SIG-M5 treated with dmso at 0.1 percent for 504 hours (cell line): ENCODE results near the gene BRMS1.
"Not testable (repeated sequence)": the region's sequence is repeated elsewhere in the genome, so short reads cannot be mapped to it uniquely, and the experiment has no call there.

Experiments used
- DNase-seq: peaks from one replicate; lab custom pipeline; 2025; ENCODE audit not compliant: unreplicated experiment; lab: John Stamatoyannopoulos, UW

BRMS1 gene, protein sequence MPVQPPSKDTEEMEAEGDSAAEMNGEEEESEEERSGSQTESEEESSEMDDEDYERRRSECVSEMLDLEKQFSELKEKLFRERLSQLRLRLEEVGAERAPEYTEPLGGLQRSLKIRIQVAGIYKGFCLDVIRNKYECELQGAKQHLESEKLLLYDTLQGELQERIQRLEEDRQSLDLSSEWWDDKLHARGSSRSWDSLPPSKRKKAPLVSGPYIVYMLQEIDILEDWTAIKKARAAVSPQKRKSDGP

DNA sequence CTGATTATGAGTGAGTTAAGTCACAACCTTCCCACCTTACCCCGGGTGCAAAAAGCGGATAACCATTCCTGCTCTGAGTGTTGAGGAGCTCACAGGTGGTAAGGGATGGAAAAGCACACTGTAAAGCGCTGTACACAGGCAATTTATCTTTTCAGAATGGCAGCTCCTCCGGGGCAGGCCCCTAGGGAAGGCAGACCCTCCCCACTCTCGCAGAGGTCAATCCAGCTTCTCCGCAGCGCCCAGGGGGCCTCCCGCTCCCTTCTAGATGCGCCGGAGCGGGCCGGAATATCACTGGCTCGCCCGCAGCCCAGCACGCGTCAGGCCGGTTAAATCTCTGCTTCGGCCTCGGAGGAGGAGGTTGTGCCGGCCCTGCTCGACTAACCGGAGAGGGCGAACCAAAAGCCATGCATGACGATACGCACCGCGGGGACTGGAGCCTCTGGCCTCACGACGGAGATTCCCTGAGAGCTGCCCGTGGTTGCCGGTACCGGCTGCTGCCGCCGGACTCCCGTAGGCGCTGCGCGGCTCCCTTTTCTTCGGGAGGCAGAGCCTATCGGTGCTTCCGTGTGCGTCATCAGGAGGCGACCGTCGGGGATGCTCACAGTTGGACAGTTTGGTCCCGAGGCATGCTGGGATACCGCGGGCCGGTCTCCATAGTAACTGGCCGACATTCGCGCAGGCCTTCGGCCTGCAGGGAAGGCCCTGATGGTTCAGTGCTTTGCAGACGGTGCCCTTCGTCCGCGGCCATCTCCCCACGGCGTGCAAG, at the start of gene BRMS1:
Gene BRMS1, minus strand, starts transcription at position 555 of the 766 bp plus-strand sequence. CDS start 2,870 bp downstream, outside the sequence.
- DNase-seq: peak; percentile 90

DNA sequence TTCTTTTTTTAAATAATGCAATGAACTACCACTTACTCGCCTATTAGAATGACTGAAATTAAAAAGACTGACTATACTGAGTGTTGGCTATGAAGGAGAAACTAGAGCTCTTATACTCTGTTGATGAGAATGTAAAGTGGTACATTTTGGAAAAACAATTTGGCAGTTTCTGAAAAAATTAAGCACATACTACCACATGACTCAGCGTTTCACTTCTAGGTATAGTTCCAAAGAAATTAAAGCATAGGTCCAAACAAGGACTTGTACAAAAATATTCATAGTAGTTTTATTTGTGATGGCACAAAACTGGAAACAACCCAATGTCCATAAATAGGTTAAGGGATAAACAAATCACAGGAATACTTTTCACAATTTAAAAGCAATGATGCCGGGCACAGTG, 49.0 kb upstream of the BRMS1 start:
- no peak for DNase-seq

DNA sequence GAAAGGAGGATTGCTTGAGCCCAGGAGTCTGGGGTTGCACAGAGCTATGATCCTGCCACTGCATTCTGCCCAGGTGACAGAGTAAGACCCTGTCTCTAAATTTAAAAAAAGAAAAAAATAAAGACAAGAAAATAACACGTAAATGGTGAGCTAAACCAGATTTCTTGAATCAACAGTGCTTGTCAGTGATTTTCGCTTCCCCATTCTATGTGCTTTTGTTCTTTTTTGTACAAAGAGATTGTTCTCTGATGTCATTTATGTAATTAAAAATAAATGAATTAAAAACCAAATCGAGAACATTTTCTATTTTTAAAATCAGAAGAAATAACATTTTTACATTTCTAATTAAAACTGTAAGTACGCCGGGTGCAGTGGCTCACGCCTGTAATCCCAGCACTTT, 46.4 kb upstream of the BRMS1 start:
- DNase-seq: no peak

DNA sequence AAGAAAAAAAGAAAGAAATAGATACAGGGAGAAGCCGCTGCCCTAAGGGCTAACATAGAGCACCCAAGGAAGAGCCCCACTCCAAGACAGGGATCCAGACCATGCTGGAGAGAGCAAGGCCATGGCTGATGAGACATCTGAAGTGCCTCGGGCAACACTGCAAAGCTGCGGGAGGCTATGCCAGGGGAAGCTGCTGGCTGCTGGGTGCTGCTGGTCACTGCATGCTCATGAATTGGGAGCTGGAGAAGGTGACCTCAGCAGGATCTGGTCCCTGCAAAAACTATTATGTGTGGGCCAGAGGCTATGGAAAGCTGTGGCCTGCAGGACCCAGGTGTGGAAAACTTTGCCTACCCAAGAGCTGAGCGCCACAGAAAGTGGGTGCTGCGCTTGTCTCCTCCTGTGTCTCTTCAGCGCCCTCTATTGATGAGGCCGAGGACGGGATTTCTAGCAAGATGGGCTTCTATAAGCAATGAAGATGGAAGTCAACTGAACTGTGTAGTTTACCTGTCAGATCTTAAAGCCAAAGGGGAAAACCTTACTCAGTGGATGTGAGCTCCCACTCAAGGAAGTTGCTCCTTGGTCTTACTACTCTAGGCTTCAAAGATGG, 44.0 kb upstream of the BRMS1 start:
- peak; percentile 76 for DNase-seq

DNA sequence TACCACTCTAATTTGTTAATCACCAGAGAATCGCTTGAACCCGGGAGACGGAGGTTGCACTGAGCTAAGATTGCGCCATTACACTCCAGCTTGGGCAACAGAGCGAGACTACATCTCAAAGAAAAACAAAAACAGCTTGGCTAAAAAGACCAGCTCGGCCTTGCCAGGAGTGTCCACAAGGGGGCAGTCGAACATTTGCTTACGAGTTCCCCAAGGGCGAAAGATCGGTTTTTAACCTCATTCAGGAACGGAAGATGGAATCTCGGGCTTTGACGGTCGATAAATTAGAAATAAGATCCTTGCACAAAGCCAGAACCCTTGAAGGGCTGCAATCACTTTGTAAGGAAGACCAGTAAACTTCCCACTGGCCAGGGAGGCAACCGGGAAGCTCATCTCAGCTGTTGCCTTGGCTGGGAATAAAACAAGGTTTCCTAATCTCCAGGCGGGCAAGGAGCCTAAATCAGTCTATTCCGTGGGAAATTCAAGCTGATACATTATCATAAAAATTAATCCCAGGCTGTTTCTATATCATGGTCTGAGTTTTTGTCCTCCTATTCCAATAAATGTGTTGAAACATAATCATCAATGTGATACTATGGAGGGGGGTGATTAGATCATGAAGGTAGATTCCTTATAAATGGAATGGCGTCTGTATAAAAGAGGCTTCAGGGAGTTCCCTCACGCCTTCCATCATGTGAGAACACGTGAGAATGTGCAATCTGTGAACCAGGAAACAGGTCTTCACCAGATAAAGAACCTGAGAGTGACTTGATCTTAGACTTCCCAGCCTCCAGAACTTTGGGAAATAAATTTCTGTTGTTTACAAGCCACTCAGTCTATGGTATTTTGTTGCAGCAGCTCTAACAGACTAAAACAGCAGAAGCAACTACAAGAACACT, 41.5 kb upstream of the BRMS1 start:
- DNase-seq: peak; percentile 80

DNA sequence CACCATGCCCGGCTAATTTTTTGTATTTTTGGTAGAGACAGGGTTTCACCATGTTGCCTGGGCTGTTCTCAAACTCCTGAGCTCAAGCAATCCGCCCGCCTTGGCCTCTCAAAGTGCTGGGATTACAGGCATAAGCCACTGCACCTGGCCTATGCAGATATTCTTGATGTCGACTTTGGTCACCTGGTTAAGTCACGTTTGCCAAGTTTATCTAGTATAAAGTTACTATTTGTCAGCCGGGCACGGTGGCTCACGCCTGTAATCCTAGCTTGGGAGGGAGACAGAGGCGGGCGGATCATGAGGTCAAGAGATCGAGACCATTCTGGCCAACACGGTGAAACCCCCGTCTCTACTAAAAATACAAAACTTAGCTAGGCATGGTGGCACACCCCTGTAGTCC, 39.4 kb upstream of the BRMS1 start:
- DNase-seq: not testable (repeated sequence)

DNA sequence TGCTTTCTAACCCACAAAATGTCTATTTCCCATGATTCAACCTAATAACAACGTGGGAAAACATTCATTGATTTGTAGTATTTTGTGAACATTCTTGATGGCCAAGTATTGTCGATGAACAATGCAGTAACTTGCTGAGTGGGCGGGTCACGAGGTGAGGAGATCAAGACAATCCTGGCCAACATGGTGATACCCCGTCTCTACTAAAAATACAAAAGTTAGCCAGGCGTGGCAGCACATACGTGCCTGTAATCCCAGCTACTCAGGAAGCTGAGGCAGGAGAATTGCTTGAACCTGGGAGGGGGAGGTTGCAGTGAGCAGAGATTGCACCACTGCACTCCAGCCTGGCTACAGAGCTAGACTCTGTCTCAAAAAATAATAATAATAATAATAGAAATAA, 35.4 kb upstream of the BRMS1 start:
- not testable (repeated sequence) for DNase-seq

DNA sequence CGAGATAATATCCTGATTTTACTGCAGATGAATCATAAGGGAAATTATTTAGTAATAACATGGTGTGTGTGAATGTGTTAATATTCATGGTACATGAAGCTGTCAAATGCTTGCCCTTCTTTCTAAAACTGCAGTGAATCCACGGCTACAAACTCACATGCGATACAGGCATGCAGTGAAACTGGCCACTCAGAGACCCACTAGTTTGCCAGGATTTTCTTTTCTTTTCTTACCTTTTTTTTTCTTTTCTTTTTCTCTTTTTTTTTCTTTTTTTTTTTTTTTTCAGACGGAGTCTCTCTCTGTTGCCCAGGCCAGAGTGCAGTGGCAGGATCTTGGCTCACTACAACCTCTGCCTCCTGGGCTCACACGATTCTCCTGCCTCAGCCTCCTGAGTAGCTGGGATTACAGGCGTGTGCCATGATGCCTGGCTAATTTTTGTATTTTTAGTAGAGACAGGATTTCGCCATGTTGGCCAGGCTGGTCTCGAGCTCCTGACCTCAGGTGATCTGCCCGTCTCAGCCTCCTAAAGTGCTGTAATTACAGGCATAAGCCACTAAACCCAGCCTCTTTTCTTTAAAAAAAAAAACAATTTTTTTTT, 28.9 kb upstream of the BRMS1 start:
- not testable (repeated sequence) for DNase-seq

DNA sequence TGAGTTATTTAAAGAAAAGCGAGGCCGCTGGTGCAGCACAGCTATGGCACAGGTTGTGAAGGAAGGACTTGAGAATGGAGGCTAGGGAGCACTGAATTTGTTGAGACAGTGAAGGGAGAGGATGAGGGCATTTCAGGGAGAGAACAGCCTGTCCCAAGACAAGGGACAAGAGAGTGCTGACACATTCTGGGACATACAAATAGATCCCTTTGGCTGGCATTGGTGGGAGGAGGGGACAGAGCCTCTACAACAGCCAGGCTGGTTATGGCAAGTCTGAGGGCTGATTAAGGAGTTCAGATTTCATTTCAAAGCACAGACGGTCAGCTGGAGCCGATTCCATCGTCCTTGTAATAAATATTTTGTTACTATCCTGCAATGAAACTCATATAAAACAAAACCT, 28.4 kb upstream of the BRMS1 start:
- no peak for DNase-seq

DNA sequence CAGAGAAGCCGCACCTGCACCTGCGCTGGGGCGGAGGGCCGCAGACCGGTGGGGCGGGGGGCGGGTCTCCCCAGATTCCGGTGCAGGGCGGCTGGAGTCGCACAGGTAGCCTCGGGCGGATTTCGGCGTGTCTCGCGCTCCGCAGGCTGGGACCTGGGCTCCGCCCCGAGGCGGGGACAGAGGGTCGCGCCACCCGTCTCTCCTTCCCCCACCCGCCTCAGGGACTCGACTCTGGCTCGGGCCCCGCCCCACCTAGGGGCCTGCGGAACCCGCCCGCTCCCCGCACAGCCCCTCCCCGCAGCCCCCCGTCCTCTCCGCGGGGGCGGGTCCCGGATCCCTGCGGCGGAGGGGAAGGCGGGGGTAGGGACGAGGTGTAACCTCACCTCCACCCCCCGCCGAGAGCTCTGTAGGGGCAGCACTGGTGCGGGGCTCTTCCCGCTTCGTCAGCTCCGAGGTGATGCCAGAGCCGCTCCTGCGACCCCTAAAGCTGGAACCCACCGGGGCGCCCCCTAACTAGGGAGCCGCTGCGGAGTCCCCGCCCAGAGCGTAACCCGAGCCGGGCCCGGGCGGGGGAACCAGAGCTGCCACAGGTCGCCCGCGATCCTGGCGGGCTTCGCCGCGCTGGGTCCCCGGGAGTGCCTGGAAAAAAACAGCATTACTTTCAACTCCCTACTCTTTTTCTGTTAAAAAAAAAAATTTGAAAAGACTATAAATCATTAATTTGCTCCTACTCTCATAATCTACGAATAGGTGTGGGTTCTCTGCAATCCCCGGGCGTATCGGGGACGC, 26.9 kb upstream of the BRMS1 start, which contains the start of gene SLC29A2:
Gene SLC29A2, minus strand, starts transcription at position 134 of the 789 bp plus-strand sequence. CDS start 169 bp downstream, outside the sequence.
- DNase-seq: peak; percentile 83

DNA sequence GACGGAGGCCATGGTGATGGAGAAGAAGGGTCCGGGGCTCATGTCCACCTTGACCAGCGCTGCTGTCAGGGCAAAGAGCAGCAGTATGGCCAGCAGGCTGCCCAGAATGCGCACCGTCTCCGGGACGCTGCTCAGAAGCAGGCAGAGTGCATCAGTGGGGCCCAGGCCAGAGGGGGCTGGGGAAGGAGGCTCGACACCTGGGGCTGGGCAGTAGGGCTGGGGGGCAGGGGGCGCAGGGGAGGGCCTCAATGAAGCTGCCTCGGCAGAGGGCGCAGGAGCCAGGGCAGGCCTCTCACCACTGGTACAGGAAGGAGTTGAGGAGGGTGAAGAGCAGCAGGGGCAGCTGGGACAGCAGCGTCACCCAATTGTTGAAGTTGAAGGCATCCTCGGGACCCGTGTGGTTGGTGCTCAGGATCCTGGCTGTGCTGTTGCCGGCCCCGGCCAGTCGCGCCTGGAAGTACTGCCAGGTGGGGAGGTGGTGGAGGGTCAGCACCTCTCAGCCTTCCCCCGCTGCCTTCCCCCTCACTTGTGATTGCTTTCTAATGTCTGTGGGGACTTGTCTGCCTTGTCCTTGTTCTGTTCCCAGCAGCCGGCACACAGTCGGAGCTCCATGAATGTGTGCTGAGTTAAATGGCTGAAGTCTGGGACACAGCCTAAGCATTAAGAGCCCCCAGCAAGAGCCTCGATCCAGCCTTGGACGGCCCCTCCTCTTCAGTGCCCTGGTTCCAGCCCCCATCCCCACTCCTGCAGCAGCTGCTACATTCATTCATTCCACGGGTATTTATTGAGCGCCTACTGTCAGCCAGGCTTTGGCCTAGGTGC, 24.4 kb upstream of the BRMS1 start:
- DNase-seq: no peak

DNA sequence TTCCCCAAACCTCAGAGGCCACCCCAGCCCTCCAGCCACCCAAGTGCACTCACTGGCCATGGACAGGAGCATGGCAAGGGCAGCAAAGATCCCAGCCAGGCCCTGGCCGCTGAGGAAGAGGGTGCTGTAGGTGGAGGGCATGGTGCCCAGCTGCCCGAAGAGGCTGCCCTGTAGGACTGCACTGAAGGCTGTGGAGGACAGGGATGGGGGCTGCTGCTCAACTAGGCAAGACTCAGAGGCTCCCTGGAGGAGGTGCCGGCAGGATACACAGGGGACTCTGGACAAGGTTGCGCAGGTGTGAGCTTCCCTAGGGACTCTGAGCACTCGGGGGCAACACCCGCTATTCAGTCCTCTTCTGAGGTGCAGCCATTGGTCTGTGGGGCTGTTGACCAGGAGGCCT, 23.6 kb upstream of the BRMS1 start:
- DNase-seq: no peak

DNA sequence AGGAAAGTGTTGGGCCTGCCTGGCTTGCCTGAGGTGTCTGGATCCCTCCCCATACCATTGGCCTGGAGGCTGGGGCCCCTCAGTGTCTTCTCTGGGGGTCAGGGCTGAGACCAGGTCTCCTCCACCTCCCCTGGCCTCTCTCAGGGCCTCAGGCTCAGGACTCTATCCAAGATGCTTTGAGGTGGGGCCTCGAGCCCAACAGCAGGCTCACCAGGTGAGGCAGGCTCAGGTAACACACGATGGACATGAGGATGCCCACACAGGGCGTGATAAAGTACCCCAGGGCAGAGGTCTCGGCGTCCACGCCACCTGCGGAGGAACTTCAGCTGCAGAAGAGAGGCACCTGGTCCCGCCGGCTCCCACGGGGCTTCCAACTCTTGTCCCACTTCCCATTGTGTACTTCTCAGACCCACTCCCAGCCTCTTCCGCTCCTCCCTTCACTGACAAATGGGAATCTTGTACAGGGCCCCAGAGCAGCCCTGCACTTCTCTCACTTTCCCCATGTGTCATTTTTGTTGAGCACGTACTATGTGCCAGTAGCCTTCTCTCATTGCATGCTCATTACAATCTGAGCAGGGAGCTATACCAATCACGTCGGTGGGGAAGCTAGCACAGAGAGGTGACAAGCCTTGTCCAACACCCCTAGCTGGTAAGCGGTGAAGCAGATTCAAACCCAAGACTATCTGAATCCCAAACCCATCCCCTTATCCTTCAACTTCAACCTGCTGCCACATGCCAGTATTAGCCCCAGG, 22.8 kb upstream of the BRMS1 start:
- no peak for DNase-seq

DNA sequence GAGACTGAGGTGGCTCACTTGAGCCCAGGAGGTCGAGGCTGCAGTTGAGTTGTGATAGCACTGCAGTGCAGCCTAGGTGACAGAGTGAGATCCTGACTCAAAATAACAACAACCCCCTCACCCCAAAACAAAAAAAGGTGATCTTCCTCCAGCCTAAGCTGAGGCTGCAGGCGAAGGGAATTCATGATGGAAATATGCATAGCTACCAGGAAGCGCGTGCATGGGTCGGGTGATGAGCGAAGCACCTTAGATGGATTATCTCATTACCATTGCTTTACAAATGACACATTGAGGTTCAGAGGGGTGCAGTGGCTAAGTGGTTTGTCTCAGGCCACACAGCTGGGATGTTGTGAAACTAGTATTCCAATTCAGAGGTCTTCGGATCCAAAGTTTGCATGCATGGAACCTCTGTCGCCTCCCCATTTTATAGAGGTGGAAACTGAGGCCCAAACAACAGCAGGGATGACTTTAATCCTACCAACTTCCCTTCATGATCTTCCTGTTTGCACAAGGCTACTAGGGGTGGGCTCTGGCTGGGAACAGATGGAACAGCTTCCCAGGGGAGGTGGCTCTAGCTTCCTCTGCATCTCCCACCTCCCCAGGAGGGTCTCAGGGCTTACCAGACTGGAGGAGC, 22.1 kb upstream of the BRMS1 start:
- DNase-seq: no peak

DNA sequence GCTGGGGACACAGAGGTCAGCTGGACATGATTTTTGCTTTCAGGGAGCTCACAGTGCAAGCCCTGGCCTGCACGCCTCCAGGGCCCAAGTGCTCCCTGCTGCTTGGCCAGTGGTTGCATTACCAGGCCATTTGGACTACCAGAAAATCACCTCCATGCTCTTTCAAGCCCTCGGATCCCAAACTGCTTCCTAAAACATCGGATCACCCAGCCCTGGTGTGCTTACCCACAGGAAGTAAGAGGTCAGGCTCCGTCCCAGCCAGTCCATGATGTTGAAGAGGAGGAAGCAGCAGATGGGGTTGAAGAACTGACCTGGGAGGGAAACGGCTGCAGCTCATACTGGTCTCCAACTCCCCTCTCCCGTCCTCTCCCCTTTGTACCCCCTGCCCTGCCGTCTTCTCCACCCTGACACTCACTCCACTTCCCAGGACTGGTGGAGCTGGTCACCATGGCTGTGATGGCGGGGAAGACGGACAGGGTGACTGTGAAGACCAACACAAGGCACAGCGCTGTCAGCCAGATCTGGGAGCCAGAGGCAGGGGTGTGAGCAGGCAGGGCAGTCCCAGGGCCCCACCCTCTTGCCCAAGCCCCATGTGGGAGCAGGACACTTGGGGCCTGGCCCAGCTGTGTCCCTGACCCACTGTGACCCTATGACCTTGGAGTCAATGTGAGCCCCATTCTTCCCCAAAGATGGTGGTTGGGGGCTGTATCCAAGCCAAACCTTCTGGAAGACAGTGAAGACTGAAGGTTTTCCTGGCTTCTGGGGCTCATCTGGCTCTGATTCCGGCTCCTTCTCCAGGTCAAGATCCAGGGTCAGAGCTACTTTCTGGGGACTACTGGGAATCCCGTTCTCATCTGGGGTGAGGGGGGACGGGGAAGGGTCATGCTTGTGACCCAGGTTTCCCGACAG, 21.1 kb upstream of the BRMS1 start:
- no peak for DNase-seq

DNA sequence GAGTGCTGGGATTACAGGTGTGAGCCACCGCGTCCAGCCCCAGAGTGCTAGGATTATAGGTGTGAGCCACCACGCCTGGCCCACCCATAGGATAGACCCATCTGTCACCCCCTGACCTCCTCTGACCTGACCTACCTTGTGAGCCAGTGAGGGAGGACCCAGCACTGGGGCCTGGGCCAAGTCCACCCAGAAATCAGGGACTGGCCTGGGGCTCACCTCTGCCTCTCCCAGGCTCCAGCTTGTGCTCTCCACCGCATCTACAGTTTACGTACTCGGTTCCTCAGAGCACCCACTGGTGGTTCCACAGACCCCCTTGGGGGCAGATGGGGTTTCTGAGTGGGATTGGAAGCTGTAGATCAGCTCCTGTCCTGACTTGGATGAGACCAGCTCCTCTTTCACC, 20.3 kb upstream of the BRMS1 start:
- DNase-seq: no peak
